HEK293T (cell line): Measurements from ENCODE around the gene COL6A3.

Experiments used
- BHLHE40 ChIP-seq: fragments of 450-650 bp; IDR thresholded peaks from 2 replicates; pipeline ENCODE4 v1.6.1; 2016; ENCODE audit warnings: mild to moderate bottlenecking, moderate library complexity, borderline replicate concordance
- FOXK2 ChIP-seq: fragments of 450-650 bp; IDR thresholded peaks from 2 replicates; pipeline ENCODE4 v1.6.1; 2016; ENCODE audit warnings: mild to moderate bottlenecking
- TARDBP ChIP-seq: fragments of 450-650 bp; IDR thresholded peaks from 2 replicates; pipeline ENCODE4 v1.6.1; 2016
- ZNF384 ChIP-seq: fragments of 450-650 bp; IDR thresholded peaks from 2 replicates; pipeline ENCODE4 v1.6.1; 2016

- TF ChIP-seq TARDBP (no peak), ZNF384 (no peak), BHLHE40 (no peak), FOXK2 (no peak)
Observed at GRCh38 chr2:237348281-237348865, 65.6 kb downstream of the COL6A3 start.
